Upper lobe of left lung (tissue), 6 donors: ENCODE results near the gene TMIGD1. TPM values are rescaled to one million over a fixed set of nuclear protein-coding genes. Genes with fewer than 3 reads are reported as not detected.

Experiments used
- ATAC-seq, 2 donors: fragments of 200-7000 bp; cut with Tn5 transposase; one replicate each; pipeline ENCODE4 v1.9.1; 2022; ENCODE audit warnings: mild to moderate bottlenecking in 2 of 2, moderate library complexity in 2 of 2; ENCODE audit not compliant: low FRiP score in 2 of 2
- DNase-seq, 2 donors: peaks; one replicate each; pipeline ENCODE4 v3.0.0-alpha.2; 2019 to 2020
- H3K27ac ChIP-seq, 4 donors: fragments of 200-600 bp; sonication (generic); one replicate each; pipeline ENCODE4 v1.5.1; 2016 to 2019
- H3K27me3 ChIP-seq, 4 donors: fragments of 200-600 bp; sonication (generic); one replicate each; pipeline ENCODE4 v1.5.1; 2017 to 2019
- H3K36me3 ChIP-seq, 4 donors: fragments of 200-600 bp; sonication (generic); one replicate each; pipeline ENCODE4 v1.5.1; 2016 to 2019
- H3K4me1 ChIP-seq, 4 donors: fragments of 200-600 bp; sonication (generic); one replicate each; pipeline ENCODE4 v1.5.1; 2018 to 2019
- H3K4me3 ChIP-seq, 4 donors: fragments of 200-600 bp; sonication (generic); one replicate each; pipeline ENCODE4 v1.5.1; 2017 to 2019; ENCODE audit warnings: mild to moderate bottlenecking in 2 of 4, moderate library complexity in 1 of 4
- H3K9me3 ChIP-seq, 4 donors: fragments of 200-600 bp; sonication (generic); one replicate each; pipeline ENCODE4 v1.5.1; 2018 to 2019
- CTCF ChIP-seq, 6 experiments: fragments of 450-650 bp in 4 of 6; fragments of 200-600 bp in 2 of 6; sonication (generic) in 2 of 6; IDR thresholded peaks; one replicate each; pipeline ENCODE4 v1.5.1; 2016 to 2019; ENCODE audit warnings: antibody characterized with exemption in 6 of 6
- EP300 ChIP-seq, 4 donors: sonication (generic); formaldehyde crosslinking; IDR thresholded peaks; one replicate each; pipeline ENCODE4 v1.5.1; 2017; ENCODE audit warnings: antibody characterized with exemption in 4 of 4, control low read depth in 2 of 4
- POLR2A ChIP-seq, 4 donors: fragments of 450-650 bp; IDR thresholded peaks; one replicate each; pipeline ENCODE4 v1.5.1; 2016 to 2017; ENCODE audit warnings: antibody characterized with exemption in 4 of 4, mild to moderate bottlenecking in 2 of 4
- POLR2AphosphoS5 ChIP-seq, 2 donors: sonication (generic); formaldehyde crosslinking; IDR thresholded peaks; one replicate each; pipeline ENCODE4 v1.5.1; 2017; ENCODE audit warnings: antibody characterized with exemption in 2 of 2
- WGBS, 2 donors: methylation state at CpG; one replicate each; pipeline ENCODE4 v1.1.5; 2017 to 2018; 5-methylcytosine and 5-hydroxymethylcytosine counted together
- small RNA-seq, 4 donors: library from RNA; depleted of rRNA; stranded (forward); fragments of <200 nt; gene quantifications; one replicate each; pipeline ENCODE3, GENCODE V24; 2016
- total RNA-seq, 6 donors: library from RNA; depleted of rRNA in 4 of 6; stranded (reverse); fragments of >200 nt in 4 of 6; gene quantifications; one replicate each; pipeline versions ENCODE4 v1.1.0 to v1.2.1, GENCODE V29; 2016 to 2021
- donor health status: DM: no; HTN: no; CAD: no; lungs with moderate emphysema.
- donor health status: DM: no; HTN: yes; CAD: no; lungs with severe emphysema.

TMIGD1 gene
- total RNA-seq, 6 donors from 2014 or later: not detected

- TF ChIP-seq CTCF (IDR thresholded peaks at IDR 0.05) (no peak), POLR2AphosphoS5 (IDR thresholded peaks at IDR 0.05) (no peak), POLR2A (IDR thresholded peaks at IDR 0.05) (no peak), EP300 (IDR thresholded peaks at IDR 0.05) (no peak)
- Histone ChIP-seq H3K27me3 (no peaks in the 10 kb centered on the region), H3K4me3 (no peak overlapping the region), H3K27ac (peak overlapping the region in 2 of 4 donors; percentile 35 to 62), H3K4me1 (peaks cover 0 to 7% (median 3%) of the 10 kb centered on the region in 4 donors), H3K9me3 (no peaks in the 10 kb centered on the region), H3K36me3 (peaks cover 12 to 63% (median 30%) of the 10 kb centered on the region in 4 donors)
- WGBS, 2 donors: 86 to 92% methylated on average over 3 of the region's 3 CpGs
- ATAC-seq: no peak
- no peak for DNase-seq
Observed at GRCh38 chr17:30274887-30275286, 59.0 kb downstream of the TMIGD1 start.

GRCh38 chr17:30273373-30273772 lies 60.5 kb downstream of the TMIGD1 start:
- Histone ChIP-seq H3K4me1 (peaks cover 0 to 7% (median 3%) of the 10 kb centered on the region in 4 donors), H3K4me3 (no peak overlapping the region), H3K27ac (peak overlapping the region in 1 of 4 donors; percentile 62), H3K9me3 (no peaks in the 10 kb centered on the region), H3K27me3 (no peaks in the 10 kb centered on the region), H3K36me3 (peaks cover 12 to 55% (median 29%) of the 10 kb centered on the region in 4 donors)
- DNase-seq: no peak
- 87 to 89% methylated on average over 6 of the region's 6 CpGs for WGBS, 2 donors
- ATAC-seq: no peak
- TF ChIP-seq POLR2AphosphoS5 (IDR thresholded peaks at IDR 0.05) (no peak), CTCF (IDR thresholded peaks at IDR 0.05) (no peak), EP300 (IDR thresholded peaks at IDR 0.05) (no peak), POLR2A (IDR thresholded peaks at IDR 0.05) (no peak)

GRCh38 chr17:30271102-30271501 lies 62.8 kb downstream of the TMIGD1 start:
- Histone ChIP-seq H3K27me3 (no peaks in the 10 kb centered on the region), H3K9me3 (no peaks in the 10 kb centered on the region), H3K4me1 (peaks cover 0 to 4% (median 3%) of the 10 kb centered on the region in 4 donors), H3K27ac (no peak overlapping the region), H3K36me3 (peaks cover 12 to 56% (median 34%) of the 10 kb centered on the region in 4 donors), H3K4me3 (no peak overlapping the region)
- TF ChIP-seq POLR2A (IDR thresholded peaks at IDR 0.05) (no peak), POLR2AphosphoS5 (IDR thresholded peaks at IDR 0.05) (no peak), EP300 (IDR thresholded peaks at IDR 0.05) (no peak), CTCF (IDR thresholded peaks at IDR 0.05) (no peak)
- ATAC-seq (no peak), DNase-seq (no peak)
- 95 to 99% methylated on average over 6 of the region's 6 CpGs for WGBS, 2 donors

- no peak for DNase-seq
- H3K4me3 ChIP-seq: no peak overlapping the region
- no peaks in the 10 kb centered on the region for H3K9me3 ChIP-seq
- ATAC-seq: no peak
- H3K4me1 ChIP-seq: peaks cover 0 to 16% (median 9%) of the 10 kb centered on the region in 4 donors
- peaks cover 7 to 52% (median 25%) of the 10 kb centered on the region in 4 donors for H3K36me3 ChIP-seq
- H3K27me3 ChIP-seq: no peaks in the 10 kb centered on the region
- H3K27ac ChIP-seq: no peak overlapping the region
- 97 to 99% methylated on average over 2 of the region's 2 CpGs for WGBS, 2 donors
- TF ChIP-seq CTCF (IDR thresholded peaks at IDR 0.05): no peak
- TF ChIP-seq EP300 (IDR thresholded peaks at IDR 0.05): no peak
- no peak for TF ChIP-seq POLR2AphosphoS5 (IDR thresholded peaks at IDR 0.05)
- no peak for TF ChIP-seq POLR2A (IDR thresholded peaks at IDR 0.05)
Observed at GRCh38 chr17:30267625-30268024, 66.2 kb downstream of the TMIGD1 start.

Small RNA genes within 50 kb of the gene (small RNA-seq; reads per million reads assigned to genes)
- gene RF00019 (0 reads per million in 4 donors), gene RNU6-1267P (0 reads per million in 4 donors), gene RNU6-990P (0 reads per million in 4 donors)

Other genes with a start within 250 kb of the TMIGD1 start
- 10 to 100 TPM; 23.1 to 78.6 (median 32.7) TPM for gene NSRP1, start 217.2 kb downstream of the TMIGD1 start, total RNA-seq
- gene SLC6A4, start 98.4 kb downstream of the TMIGD1 start, total RNA-seq: 100 to 1,000 TPM in 2 of 6 donors, 10 to 100 TPM in 4; 14.7 to 289 (median 44.8) TPM
- gene BLMH, start 42.1 kb downstream of the TMIGD1 start, total RNA-seq: 10 to 100 TPM; 16.4 to 33.6 (median 22.4) TPM
- gene CPD, start 44.9 kb upstream of the TMIGD1 start, total RNA-seq: 100 to 1,000 TPM in 4 of 6 donors, 10 to 100 TPM in 2; 49.4 to 132 (median 104) TPM
- 10 to 100 TPM; 19.9 to 48.8 (median 37.0) TPM for gene GOSR1, start 143.4 kb upstream of the TMIGD1 start, total RNA-seq